CD1c-positive myeloid dendritic cell (primary cell): ENCODE results near the gene DDX41.

ENCODE experiments used
- DNase-seq: peaks from one replicate; pipeline ENCODE4 v3.0.0-alpha.2; 2016; ENCODE audit errors: extremely low spot score

The DDX41 gene

DNA sequence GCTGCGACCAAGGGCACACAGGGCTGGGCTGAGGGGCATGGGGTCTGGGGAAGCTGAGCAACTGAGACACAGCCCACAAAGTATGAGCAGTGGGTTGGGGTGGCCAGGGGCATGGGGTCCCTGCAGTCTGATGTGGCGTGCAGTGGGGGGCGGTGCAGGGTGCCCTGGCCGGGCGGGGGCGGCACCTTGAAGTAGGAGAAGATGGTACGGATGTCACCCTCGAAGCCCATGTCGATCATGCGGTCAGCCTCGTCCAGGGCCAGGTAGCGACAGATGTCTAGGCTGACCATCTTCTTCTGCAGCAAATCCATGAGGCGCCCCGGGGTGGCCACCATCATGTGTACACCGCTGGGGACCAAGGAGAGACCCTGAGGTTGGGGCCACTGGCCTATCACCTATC lies 3.3 kb downstream of the DDX41 start:
- DNase-seq, result no peak

GRCh38 chr5:177512736-177513380 lies 3.9 kb downstream of the DDX41 start:
- DNase-seq, result no peak

- no peak for DNase-seq
Measured at GRCh38 chr5:177511796-177512675, 4.7 kb downstream of the DDX41 start.

GRCh38 chr5:177511181-177511580 lies 5.6 kb downstream of the DDX41 start:
- peak; percentile 52 for DNase-seq

GRCh38 chr5:177510567-177511053 lies 6.2 kb downstream of the DDX41 start:
- DNase-seq, result peak; percentile 94

DNA sequence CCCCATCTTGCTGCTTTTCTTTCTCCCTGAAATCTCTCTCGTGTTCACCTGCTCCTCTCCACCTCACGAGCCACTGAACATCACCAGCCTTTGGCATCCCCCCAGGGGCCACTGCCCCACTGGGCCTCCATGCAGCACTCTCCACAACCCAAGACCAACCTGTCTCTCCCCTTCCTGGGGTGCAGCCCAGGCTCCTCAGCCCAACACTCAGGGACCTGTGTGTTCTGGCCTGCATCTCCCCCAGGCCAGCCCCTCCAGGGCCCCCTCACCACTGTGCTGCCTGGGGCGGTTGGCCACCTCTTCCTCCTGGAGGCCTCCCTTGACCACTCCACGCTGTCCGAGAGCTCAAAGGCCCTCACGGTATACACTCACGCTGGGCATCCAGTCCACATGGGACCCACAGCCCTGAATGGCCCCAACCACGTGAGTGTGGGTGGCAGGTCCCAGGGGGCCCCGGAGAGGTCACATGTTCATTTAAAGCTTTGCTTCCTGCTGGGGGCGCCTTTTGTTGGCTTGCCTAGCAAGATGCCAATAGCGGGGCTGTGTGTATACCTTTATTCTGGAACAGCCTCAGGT lies 6.7 kb downstream of the DDX41 start:
- peak; percentile 25 for DNase-seq

GRCh38 chr5:177509381-177509951 lies 7.3 kb downstream of the DDX41 start, which contains the start of gene DOK3:
TSS of gene DOK3 (minus strand) at chr5:177509826. CDS start at chr5:177509540, 286 bp downstream.
- peak; percentile 66 for DNase-seq

- DNase-seq, result peak; percentile 41
Measured at GRCh38 chr5:177508837-177509236, 7.9 kb downstream of the DDX41 start.

DNA sequence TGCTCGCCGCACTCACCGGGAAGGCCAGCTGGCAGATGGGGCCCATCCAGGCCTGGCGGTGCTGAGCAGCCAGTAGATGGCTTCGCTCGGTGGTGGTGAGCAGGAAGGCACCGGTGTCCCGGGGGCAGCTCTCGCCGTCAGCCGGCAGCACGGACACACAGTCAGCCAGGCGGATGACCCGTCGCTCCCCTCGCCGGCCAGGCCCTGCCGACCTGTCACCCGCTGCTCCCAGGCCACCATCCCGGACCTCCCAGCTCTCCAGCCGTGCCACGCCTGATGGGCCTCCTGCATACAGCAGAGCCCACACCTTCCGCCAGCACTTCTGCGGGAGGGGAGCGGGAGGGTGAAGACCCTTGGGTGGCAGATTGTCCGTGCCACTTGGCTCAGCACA lies 8.5 kb downstream of the DDX41 start:
- no peak for DNase-seq

- DNase-seq, result peak; percentile 66
Measured at GRCh38 chr5:177507596-177508220, 9.1 kb downstream of the DDX41 start.

DNA sequence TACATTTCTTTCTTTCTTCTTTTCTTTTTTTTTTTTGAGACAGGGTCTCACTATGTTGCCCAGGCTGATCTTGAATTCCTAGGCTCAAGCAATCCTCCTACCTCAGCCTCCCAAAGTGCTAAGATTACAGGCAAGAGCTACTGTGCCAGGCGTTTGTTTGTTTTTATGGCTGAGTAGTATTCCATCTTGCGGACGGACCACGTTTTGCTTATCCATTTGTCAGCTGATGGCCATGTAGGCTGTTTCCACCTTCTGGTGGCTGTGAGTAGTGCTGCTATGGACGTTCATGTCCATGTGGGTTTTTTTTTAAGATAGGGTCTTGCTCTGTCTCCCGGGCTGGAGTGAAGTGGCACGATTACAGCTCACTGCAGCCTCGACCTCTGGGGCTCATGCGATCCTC lies 9.6 kb downstream of the DDX41 start:
- no peak for DNase-seq

GRCh38 chr5:177505075-177505474 lies 11.7 kb downstream of the DDX41 start:
- no peak for DNase-seq

DNA sequence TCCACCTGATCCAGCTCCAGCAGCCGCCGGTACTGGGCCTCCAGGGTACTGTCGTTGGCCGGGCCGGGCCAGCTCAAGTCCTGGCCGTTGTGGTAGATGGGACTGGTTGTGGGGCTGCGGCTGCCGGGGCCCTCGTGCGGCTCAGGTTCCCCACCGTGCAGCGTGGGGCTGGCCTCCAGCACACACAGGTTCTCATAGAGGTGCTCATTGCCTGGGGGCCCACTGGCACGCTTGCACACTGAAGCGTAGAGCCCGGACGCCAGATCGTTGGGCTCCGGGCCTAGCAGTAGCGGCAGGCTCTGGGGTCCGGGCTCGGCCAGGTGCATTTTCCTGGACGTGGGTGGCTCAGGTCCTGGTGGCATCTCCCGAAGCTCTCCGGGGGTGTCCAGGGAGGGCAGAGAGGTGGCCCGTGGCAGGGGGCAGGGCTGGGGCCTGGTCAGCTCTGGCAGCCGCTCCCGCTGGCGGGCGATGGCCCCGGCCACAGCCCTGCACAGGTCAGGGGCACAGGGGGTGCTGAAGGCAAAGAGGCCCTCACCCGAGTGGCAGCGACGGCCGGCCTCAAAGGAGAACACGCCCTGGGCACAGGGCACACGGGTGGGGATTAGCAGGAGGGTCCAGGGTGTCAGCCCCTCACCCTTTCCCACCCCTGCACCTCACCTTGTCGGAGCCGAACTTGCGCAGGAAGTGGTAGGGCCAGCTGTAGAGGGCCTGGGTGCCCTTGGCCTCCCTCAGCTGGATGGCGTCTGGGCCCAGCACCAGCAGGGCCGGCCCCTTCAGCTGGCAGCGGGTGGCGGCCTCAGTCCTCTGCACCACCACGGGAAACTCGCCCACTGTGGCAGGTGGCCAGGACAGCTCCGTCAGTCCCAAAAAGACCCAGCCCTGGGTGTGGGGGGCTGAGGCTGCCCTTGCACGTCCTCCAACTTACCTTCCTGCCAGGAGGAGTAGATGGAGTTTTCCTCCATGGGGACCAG lies 12.4 kb downstream of the DDX41 start:
- no peak for DNase-seq

- no peak for DNase-seq
Measured at GRCh38 chr5:177503351-177504085, 13.2 kb downstream of the DDX41 start.

- no peak for DNase-seq
Measured at GRCh38 chr5:177502886-177503285, 13.9 kb downstream of the DDX41 start.

DNA sequence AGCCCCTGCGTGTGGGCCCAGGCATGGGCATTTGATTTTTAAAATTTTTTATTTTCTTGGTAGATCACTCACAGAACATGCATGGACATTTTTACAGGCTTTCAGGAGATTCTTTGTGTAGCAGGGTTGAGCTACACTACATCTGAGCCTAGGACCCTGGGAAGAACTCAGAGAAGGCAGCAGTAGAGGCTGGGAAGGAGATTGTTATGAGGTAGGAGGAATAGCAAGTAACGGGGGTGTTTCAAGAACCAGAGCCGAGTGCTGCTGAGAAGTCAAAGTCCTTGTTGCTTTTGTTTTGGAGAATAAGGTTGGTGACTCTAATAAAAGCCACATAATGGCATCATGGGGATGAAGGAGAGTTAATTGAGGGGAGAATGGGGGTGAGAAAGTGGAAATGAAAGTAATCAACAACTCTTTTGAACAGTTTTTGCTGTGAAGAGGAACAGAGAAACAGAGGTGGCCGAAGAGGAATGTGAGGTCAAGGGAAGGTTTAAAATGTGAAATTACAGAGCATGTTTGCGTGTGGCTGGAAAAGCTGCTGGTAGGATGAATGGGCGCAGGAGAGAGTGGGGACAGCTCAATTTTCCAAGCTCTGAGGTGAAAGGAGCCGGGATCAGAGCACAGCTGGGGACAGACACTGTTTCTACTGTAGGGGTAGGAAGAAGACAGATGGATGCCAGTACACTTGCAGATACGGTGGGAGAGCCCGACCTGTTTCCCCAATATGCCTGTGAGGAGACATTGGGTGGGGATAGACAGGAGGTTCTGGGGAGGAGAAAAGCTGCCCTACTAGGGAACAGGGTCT lies 14.7 kb downstream of the DDX41 start:
- DNase-seq, result peak; percentile 53

GRCh38 chr5:177500685-177501522 lies 15.9 kb downstream of the DDX41 start:
- DNase-seq, result peak; percentile 87

- DNase-seq, result no peak
Measured at GRCh38 chr5:177499842-177500241, 16.9 kb downstream of the DDX41 start.
